GM18520 (cell line): ENCODE results near the gene KPNA2.
"Not testable (repeated sequence)": the region's sequence is repeated elsewhere in the genome, so short reads cannot be mapped to it uniquely, and the experiment has no call there.

Experiments used
- ATAC-seq: cut with Tn5 transposase; IDR thresholded peaks from one replicate; pipeline ENCODE4 v1.9.1; 2021; ENCODE audit not compliant: unreplicated experiment

Gene KPNA2

GRCh38 chr17:68054296-68054900 is 18.9 kb downstream of the KPNA2 start:
- no peak for ATAC-seq

GRCh38 chr17:68057531-68057952 is 22.0 kb downstream of the KPNA2 start:
- ATAC-seq, result no peak

GRCh38 chr17:68060336-68060735 is 24.8 kb downstream of the KPNA2 start:
- no peak for ATAC-seq

- no peak for ATAC-seq
Measured at GRCh38 chr17:68061512-68062313, 26.2 kb downstream of the KPNA2 start.

GRCh38 chr17:68065366-68065765 is 29.8 kb downstream of the KPNA2 start:
- not testable (repeated sequence) for ATAC-seq

GRCh38 chr17:68068512-68068911 is 33.0 kb downstream of the KPNA2 start:
- not testable (repeated sequence) for ATAC-seq

GRCh38 chr17:68070582-68071444 is 35.3 kb downstream of the KPNA2 start:
- ATAC-seq, result not testable (repeated sequence)

- ATAC-seq, result no peak
Measured at GRCh38 chr17:68074279-68074678, 38.7 kb downstream of the KPNA2 start.

GRCh38 chr17:68075953-68076607 is 40.5 kb downstream of the KPNA2 start:
- not testable (repeated sequence) for ATAC-seq

- ATAC-seq, result not testable (repeated sequence)
Measured at GRCh38 chr17:68077498-68077897, 42.0 kb downstream of the KPNA2 start.

GRCh38 chr17:68080411-68081150 is 45.0 kb downstream of the KPNA2 start:
- ATAC-seq, result no peak

GRCh38 chr17:68081305-68082265 is 46.0 kb downstream of the KPNA2 start:
- ATAC-seq, result not testable (repeated sequence)

- ATAC-seq, result no peak
Measured at GRCh38 chr17:68085771-68086381, 50.3 kb downstream of the KPNA2 start.

GRCh38 chr17:68086666-68087065 is 51.1 kb downstream of the KPNA2 start:
- not testable (repeated sequence) for ATAC-seq

- ATAC-seq, result not testable (repeated sequence)
Measured at GRCh38 chr17:68087131-68087623, 51.6 kb downstream of the KPNA2 start.

- no peak for ATAC-seq
Measured at GRCh38 chr17:68087851-68088250, 52.3 kb downstream of the KPNA2 start.

- no peak for ATAC-seq
Measured at GRCh38 chr17:68089881-68090280, 54.3 kb downstream of the KPNA2 start.

GRCh38 chr17:68094481-68095078 is 59.0 kb downstream of the KPNA2 start:
- no peak for ATAC-seq
